Daoy (cell line): ENCODE data around the gene TMED1. TPM values are rescaled to one million over a fixed set of nuclear protein-coding genes. Genes with fewer than 3 reads are reported as not detected.
"Not testable (repeated sequence)": the region's sequence is repeated elsewhere in the genome, so short reads cannot be mapped to it uniquely, and the experiment has no call there.

Source experiments
- DNase-seq: peaks from one replicate; pipeline ENCODE4 v3.0.0-alpha.2; 2015; ENCODE audit warnings: low read depth
- total RNA-seq: library from RNA; depleted of rRNA; stranded (reverse); fragments of >200 nt; shearing (Covaris generic); gene quantifications from 2 replicates; pipeline ENCODE4 v1.2.3, GENCODE V29; 2014

Gene TMED1
- total RNA-seq, 1 experiment from 2014 or later: 52.6 TPM

DNA sequence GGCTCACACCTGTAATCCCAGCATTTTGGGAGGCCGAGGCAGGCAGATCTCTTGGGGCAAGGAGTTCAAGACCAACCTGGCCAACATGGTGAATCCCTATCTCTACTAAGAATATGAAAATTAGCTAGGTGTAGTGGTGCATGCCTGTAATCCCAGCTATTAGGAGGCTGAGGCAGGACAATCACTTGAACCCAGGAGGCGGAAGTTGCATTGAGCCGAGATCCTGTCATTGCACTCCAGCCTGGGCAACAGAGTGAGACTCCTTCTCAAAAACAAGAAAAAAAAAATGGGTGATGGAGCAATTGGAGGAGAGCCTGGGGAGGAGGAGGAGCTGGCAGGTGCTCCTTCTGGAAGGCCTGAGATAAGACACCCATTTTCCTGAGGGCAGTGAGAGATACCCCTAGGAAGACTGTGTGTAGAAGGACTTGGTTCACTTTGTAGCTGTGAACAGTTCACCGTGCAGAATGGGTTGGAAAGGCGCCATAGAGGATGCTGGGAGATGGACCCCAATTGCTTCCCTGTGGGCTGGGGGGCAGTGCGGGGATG lies 26.6 kb upstream of the TMED1 start:
- DNase-seq: no peak

DNA sequence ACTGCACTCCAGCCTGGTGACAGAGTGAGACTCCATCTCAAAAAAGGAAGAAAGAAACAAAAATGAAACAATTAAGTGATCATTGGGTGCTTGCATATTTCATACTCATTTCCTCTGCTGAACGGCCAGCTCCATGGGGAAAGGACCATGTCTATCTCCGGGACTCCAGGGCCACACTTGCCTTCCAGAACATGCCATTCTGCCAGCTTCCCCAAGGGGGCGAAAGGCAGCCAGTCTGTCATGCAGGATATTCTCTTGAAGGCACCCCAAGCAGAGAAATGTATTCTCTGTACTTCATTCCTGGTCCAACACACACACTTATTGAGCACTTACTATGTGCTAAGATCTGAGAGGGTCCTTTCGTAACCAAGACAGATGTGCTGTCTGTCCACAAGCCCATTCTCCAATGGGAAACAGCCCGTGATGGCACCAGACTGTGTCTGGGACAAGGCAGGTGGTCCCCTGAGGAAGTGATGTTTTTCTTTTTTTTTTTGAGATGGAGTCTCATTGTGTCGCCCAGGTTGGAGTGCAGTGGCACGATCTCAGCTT lies 25.2 kb upstream of the TMED1 start:
- peak; percentile 60 for DNase-seq

DNA sequence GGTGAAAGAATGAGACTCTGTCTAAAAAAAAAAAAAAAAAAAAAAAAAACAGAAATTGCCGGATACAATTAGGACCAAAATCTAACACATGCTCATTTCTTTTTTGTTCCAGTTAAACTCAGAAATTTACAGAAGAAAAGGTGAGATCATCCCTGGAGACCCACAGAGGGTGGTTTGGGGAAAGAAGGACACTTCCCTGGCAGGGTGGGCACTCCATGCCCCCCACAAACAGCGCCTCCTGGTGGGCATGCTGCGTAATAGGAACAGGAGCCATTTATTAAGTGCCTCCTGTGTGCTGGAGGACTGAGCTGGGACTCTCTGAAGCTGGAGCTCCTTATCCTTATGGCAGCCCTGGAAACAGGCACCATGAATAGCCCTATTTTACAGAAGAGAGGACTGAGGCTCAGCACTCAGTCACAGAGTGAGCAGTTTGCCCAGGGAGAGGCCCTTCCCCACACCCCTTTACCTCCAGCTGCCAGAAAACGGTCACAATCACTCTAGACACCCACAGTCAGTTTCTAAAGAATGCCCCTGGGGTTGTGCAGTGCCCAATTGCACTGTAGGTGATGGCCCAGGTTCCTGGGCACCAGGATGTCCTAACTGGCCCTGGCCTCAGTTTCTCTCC lies 22.3 kb upstream of the TMED1 start:
- peak; percentile 40 for DNase-seq

DNA sequence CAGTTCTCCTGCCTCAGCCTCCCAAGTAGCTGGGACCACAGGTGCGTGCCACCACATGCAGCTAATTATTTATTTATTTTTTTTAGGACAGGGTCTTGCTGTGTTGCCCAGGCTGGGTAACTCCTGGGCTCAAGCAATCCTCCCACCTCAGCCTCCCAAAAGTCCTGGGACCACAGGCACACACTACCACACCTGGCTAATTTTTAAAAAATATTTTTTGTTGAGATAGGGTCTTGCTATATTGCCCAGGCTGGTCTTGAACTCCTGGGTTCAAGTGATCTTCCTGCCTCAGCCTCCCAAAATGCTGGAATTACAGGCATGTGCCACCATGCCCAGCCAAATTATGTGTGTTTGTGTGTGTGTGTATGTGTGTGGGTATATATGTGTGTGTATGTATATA lies 20.9 kb upstream of the TMED1 start:
- DNase-seq: not testable (repeated sequence)

DNA sequence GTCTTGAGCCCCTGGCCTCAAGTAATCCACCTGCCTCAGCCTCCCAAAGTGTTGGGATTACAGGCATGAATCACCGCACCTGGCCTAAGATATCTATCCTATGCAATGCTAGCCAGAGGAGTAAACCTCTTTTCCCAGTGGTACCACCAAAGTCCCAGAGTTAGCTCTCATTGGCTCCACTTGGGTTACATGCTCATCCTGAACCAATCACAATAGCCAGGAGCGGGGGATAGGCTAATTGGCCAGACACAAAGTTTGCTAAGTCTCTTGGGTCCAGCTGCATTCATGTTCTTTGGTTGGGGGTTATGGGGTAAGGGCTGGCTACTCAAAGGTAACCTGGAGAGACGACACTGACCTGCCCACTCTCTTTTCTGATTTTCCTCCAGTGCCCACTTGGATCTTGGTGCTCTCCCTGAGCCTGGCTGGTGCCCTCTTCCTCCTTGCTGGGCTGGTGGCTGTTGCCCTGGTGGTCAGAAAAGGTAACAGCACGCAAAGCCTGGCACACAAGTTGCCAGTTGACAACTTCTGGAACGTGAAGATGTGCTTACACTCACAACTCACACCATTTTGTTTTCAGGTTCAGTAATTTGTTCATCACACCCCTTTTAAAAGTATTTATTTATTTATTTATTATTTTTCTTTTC lies 20.0 kb upstream of the TMED1 start:
- DNase-seq: peak; percentile 42

DNA sequence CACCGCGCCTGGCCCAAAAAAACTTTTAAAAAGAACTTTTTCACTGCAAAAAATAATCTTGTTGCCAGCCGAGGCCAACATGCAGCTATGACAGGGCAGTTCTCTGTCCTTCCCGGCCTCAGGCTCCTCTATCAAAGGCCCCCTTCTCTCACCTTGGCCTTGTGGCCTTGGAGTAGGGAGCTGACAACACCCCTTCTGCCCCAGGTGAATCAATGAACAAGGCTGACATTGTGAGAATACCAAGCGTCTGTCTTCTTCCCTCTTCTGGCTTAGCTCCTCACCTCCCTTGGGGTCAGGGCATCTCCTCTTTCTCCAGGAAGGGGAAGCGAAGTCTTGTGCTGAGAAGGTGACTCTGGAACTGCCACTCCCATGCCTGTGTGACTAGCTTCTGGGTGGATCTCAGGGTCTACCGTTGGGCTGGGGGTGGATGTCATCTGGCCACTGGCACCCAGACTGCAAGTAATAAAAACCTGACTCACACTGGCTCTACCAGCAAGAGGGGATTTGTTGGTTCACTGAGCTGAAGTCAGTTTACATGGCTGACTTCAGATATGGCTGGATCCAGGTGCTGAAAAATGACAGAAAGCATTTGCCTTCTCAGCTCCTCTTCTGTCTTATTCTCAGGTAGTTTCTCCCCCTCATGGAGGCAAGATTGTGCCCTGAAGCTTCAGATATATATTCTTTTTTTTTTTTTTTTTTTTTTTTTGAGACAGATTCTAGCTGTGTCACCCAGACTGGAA lies 18.5 kb upstream of the TMED1 start:
- DNase-seq: peak; percentile 50

DNA sequence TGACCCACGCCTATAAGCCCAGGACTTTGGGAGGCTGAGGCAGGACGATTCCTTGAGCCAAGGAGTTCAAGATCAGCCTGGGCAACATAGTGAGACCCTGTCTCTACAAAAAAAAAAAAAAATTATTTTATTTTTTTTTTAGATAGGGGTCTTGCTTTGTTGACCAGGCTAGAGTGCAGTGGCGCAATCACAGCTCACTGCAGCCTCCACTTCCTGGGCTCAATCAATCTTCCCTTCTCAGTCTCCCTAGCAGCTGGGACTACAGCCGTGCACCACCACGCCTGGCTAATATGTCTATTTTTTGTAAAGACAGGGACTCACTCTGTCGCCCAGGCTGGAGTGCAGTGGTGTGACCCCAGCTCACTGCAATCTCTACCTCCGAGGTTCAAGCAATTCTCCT lies 16.9 kb upstream of the TMED1 start:
- DNase-seq: no peak

DNA sequence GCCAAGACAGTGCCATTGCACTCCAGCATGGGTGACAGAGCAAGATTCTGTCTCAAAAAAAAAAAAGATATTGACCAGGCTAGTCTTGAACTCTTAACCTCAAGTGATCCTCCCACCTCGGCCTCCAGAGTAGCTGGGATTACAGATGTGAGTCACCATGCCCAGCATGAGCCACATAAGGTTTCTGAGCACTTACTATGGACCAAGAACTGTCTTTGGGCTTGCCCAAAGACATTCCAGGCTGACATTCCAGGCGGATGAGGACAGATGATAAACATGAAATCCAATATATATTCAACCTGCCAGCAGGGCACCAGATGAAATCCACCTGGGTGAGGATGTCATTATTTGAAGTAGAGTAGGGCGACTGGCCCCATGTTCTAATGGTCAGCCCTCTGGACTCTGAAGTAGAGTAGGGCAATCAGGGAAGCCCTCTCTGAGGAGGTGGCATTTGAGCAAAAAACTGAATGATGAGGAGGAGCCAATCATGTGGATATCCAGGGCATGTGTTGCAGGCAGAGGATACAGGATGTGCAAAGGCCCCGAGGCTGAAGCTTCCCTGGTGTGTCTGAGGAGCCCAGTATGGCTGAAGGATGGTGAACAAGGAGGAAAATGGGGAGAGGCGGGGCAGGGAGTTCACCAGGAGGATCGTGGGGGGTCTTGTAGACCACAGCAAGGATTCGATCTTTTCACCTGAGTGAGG lies 16.2 kb upstream of the TMED1 start:
- peak; percentile 82 for DNase-seq

DNA sequence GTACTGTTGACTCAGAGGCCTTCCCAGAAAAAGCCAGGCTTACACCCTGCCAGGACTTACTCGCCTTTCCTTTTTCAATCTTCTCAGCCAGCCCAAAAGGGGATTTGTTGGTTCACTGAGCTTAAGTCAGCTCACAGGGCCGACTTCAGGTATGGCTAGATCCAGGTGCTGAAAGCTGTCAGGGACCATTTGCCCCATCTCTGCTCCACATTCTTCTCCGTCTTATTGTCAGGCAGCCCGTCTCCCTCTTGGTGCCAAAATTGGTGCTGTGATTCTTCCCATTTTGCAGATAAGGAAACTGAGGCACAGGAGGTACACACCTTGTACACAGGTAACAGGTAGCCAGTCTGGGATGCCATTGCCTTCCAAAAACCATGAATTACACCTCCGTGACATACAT lies 14.6 kb upstream of the TMED1 start:
- DNase-seq: no peak

DNA sequence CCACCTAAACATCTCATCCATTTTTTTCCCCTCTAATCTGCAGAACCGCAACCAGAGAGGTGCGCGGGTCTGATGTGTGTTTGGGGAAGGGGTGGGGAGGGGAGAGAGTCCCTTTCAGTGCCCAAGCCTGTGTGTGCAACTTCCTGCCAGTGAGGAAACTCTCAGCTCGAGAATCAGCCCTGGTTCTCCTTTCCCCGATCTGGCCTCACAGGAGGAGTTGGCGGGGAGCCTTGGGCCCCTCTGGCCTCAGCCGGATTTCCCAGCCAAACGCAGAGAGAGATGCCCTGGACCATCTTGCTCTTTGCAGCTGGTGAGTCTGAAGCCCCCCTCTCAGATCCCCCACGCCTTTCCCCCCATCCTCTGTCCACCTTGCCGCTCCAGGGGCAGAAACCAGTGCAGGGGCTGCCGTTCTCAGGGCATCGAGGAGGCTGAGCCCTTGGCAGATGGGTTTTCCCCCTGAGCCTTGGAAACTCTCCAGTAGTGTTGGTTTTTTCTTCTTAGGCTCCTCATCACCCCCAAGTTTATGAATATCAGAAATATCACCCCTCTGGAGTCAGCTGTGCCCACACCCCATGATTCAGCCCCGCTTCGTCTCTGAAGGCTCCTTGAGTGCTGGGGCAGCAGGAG lies 12.3 kb upstream of the TMED1 start, which contains the start of gene C19orf38:
Gene C19orf38 (plus strand): TSS at position 186 of the 627 bp plus-strand sequence. CDS start 94 bp downstream, at position 280.
- no peak for DNase-seq

DNA sequence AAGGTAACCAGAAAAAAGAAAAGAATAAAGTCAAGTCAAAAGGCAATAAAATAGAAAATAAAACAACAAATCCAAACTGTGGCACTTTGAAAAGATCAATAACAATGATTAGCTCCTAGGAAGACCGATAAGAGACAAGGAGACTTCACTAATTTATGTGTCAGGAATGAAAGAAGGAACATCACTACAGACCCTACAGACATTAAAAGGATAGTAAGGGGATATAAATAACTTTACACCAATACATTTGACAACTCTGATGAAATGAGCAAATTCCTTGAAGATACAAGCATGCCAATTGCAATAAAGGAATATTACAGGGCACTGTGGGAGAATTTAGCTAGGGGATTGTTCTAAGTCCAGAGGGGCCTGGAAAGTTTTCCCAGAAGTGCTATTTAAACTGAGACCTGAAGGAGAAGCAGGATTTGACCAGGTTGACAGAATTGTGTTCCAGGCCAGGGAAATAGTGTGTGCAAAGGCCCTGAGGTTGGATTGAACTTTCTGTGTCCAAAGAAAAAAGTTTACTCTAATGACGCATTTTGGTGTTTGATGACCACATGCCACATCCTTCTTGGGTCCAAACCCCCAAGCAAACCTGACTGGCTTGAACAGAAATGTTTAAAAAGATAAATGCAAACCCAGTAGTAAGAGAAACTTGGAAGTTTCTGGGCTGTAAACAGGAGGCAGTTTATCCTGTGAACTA lies 10.6 kb upstream of the TMED1 start:
- DNase-seq: no peak

DNA sequence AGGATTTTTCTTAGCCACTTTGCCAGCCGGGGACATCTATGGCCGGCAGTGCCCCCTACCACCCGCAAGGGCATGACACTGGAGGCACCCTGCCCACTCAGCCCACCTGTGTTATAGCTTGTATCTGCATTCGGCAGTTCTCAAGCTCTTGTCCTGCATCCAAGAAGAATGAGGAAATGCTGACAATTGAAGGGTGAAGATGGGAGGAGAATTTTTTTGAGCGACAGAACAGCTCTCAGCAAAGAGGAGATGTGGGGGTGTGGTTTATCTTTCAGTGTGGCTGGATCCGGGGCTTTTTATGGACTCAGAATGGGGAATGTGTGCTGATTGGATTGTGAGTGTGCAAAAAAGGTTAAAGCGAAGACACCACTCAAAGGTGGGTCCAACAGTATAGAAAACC lies 6.8 kb upstream of the TMED1 start:
- no peak for DNase-seq

DNA sequence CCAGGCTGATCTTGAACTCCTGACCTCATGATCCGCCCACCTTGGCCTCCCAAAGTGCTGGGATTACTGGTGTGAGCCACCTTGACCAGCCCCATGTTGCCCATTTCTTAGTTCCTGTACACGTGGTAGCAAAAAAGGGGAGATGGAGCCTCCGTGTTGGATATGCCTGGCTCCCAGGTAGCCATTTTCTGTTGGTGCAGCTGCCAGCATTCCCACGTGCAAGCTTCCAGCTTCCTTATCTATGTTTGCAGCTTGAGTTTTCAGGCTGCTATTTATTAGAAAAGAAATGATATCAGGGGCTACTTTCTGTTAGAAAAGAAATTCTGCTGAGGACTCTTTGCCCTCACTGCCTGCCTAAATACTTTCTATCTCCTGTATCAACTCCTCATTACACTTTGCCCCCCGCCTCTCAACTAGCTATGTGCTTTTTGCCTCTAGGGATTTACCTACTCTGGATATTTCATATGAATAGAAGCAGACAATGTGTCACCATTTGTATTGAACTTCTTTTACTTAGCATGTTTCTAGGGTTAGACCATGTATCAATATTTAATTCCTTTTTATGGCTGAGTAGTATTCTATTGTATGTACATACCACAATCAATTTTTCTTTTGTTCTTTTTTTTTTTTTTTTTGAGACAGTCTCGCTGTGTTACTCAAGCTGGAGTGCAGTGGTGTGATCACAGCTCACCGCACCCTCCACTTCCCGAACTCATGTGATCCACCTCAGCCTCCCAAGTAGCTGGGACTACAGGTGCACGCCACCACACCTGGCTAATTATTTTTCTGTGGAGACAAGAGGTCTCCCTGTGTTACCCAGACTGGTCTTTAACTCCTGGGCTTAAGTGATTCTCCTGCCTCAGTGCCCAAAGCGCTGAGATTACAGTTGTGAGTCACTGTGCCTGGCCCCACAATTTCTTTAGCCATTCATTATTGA lies 3.4 kb upstream of the TMED1 start:
- DNase-seq: no peak

DNA sequence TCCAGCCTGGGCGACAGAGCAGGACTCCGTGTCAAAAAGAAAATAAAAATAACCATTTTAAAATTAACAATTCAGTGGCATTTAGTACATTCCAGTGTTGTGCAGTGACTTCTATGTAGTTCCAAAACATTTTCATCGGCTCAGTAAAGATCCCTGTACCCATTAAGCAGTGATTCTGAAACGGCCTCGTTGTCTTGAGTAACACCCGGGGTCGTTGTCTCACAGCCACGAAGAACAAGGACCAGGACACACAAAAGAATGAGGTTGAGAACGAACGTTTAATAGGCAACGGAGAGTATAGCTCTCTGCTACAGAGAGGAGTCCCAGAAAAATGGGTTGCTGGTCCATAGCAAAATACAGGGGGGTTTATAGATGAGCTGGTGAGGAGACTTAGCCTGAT lies 2.4 kb upstream of the TMED1 start:
- no peak for DNase-seq

DNA sequence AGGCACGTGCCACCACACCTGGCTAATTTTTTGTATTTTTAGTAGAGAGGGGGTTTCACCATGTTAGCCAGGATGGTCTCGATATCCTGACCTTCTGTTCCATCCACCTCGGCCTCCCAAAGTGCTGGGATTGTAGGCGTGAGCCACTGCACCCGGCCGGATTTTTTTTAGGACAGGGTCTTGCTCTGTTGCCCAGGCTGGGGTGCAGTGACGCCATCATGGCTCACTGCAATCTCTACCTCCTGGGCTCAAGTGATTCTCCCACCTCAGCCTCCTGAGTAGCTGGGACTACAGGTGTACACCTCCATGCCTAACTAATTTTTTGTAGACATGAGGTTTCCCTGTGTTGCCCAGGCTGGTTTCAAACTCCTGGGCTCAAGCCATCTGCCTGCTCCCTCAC lies 1.6 kb upstream of the TMED1 start:
- DNase-seq: not testable (repeated sequence)

DNA sequence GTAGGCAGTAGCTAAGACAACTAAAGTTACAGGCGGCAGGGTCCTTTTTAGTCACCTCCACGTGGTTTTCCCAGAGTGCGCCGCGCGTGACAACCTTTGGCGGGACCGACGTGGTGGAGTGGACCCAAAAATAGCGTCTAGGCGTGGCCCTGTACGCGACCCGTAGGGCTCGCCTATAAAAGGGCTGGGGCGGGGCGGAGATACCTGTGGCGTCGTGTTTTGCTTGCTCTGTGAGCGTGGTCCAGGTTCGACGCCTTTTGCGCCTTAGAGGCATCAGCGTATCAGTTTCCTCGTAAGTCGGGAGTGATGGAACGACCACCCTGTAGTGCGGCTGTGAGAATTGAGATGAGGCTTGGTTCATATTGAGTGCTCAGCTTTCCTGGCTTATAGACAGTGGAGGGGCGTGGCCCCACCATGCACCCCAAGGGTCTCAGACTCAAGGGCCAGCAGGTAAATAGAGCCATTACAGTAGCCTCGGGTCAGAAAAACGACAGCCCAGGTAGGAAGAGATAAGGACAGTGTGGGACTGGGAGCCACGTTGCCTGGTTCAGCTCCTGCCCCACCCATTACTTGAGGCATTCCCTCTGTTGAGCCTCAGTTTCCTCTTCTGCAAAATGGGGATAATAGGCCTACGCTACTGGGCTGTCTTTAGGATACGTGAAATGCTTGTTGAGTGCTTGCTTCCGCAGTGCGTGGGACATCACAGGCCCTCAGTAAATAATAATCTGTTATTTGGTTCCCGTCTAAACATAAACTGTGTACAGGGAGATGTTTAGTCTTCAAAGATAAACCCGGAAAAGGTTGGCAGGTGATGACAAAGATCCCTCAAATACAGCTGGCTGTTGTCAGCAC lies 693 bp upstream of the TMED1 start:
- DNase-seq: no peak

DNA sequence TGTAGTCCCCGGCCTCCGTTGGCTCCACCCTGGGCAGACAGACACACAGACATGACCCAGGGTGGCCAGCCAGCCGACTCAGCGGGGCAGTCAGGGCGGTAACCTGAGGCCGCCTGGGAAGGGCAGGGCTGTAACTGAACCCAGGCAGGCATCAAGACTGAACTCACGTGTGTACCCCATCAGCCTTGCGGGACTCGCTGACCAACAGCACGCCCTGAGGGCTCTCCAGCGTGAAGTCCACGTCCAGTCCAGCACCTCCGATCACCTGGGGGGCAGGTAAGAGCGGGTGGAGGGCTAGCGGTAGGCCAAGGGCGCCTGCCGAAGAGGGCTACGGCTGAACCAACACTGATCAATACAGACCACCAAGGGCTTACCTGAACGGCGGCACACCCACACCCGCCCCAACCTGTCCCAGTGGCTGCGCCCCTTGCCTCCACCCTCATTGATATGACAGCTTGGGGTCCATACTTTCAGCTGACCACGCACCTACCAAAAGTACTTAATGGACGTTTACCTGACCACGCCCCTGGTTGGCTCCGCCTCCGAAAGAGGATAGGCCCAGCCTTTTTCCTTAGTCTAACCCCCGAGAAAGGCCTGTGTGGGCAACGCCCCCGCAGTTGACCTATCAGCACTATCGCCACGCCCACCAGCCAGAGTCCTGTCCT lies 791 bp downstream of the TMED1 start:
- DNase-seq: no peak

DNA sequence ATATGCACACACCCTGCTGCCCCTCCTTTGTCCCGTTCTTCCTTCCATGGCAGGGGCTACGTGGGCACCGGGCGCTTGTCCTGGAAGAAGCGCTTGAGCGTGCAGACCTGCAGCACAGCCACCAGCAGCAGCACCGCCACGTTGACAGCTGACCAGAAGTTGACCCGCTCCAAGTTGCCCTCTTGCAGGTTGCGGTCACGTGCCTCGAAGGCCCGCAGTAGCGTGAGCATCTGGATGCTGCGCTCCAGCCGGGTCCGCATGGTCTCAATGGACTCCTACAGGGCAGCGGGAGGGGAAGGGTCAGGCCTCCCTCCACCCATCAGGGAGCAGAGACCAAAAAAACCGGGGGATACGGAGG lies 3.1 kb downstream of the TMED1 start:
- no peak for DNase-seq
